HUDEP-2 (cell line): ENCODE measurements around the gene VPS25.
"Not testable (repeated sequence)": the region's sequence is repeated elsewhere in the genome, so short reads cannot be mapped to it uniquely, and the experiment has no call there.

Source experiments
- DNase-seq, 76 experiments: peaks; one replicate each; lab custom pipeline; 2025; ENCODE audit not compliant: unreplicated experiment in 76 of 76; lab: John Stamatoyannopoulos, UW

The VPS25 gene

GRCh38 chr17:42773290-42774035, at the start of gene VPS25:
Gene VPS25, plus strand, starts transcription at chr17:42773449. Its CDS starts 27 bp downstream, at chr17:42773476.
- DNase-seq: peak in 73 of 76 experiments; percentile 15 to 85 (median 63)

GRCh38 chr17:42723636-42724035, 49.6 kb upstream of the VPS25 start:
- no peak for DNase-seq

- DNase-seq: no peak
Measured at GRCh38 chr17:42725143-42725542, 48.1 kb upstream of the VPS25 start.

DNA sequence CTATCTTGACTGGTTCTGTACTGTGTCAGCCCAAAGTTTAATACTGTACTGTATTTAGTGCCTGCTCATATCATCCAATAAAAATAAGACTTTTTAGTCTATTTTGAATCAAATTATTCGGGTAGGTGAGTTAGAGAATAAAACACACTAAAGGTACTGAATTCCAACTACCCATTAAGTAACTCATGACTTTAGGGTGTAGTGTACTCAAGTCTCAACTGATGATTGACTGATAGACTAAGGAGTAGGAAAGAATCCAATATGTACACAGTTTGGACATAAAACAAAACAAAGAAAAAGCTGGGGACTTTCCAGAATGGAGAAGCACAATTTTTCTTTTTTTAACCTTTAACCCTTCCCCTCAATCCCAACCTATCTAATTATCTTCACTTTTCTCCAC, 32.5 kb upstream of the VPS25 start:
- peak in 1 of 76 experiments; percentile 7 for DNase-seq

DNA sequence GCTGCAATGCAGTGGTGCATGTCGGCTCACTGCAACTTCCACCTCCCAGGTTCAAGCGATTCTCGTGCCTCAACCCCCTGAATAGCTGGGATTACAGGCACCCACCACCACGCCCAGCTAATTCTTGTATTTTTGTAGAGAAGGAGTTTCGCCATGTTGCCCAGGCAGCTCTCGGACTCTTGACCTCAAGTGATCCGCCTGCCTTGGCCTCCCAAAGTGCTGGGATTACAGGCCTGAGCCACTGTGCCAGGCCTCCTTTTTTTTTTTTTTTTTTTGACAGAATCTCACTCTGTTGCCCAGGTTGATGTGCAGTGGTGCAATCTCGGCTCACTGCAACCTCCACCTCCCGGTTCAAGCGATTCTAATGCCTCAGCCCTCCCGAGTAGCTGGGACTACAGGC, 30.3 kb upstream of the VPS25 start:
- DNase-seq: not testable (repeated sequence)

DNA sequence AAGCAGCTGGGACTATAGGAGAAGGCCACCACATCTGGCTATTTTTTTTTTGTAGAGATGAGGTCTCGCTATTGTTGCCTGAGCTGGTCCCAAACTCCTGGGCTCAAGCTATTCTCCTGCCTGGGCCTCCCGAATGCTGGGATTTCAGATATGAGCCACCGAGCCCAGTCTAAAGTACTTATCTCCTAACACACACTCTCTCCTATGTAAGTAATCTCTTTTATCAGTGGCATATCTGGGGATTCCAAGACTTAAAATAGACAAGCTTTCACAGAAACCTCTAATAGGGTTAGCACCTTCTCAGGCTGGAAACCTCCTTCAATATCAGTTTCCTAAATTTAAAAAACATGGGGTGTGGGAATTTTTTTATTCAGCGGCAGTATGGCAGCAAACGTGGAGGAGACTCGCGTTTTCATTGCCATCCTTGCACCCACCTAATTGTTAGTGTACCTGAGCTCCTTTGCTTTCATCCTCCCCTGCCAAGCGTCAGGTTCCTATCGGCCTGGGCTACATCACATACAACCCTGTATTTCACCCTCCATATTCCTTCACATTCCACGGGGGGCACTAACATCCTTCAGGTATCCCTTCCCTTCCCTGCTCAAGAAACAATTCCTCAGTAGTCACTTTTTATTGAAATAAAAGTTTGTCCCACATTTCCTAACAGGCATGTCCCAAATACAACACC, 29.5 kb upstream of the VPS25 start:
- DNase-seq: peak in 44 of 76 experiments; percentile 2 to 69 (median 30)

- DNase-seq: peak in 70 of 76 experiments; percentile 6 to 76 (median 58)
Measured at GRCh38 chr17:42744283-42744805, 28.9 kb upstream of the VPS25 start.

GRCh38 chr17:42744806-42745617, 28.2 kb upstream of the VPS25 start, which contains the start of gene EZH1:
Gene EZH1, minus strand, starts transcription at chr17:42745040. Its CDS starts 16,099 bp downstream, at chr17:42728941.
- peak in 74 of 76 experiments; percentile 33 to 93 (median 84) for DNase-seq

DNA sequence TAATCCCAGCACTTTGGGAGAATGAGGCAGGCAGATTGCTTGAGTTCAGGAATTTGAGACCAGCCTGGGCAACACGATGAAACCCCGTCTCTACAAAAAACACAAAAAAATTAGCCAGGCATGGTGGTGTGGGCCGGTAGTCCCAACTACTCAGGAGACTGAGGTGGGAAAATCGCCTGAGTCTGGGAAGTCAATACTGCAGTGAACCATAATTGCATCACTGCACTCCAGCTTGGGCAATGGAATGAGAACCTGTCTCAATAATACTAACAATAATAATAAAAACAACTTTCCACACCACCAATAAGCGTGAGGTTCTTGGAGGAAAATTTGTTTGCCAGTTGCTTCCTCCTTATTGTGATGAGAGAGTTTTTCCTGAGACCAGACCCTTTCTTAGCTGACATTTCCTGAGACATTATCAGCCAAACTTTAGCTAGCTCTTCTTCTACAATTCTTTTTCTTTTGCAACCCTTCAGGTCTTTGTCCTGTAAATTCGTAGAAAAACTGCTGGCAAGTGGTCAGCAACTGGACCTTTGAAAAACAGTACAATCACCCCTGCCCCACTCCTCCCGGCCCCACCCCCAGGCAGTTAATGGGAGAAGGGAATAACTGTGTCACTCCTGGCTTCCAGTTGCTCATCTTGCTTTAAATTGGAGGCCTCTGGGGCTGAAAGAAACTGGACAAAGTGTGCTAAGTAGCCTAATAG, 24.9 kb upstream of the VPS25 start:
- no peak for DNase-seq

DNA sequence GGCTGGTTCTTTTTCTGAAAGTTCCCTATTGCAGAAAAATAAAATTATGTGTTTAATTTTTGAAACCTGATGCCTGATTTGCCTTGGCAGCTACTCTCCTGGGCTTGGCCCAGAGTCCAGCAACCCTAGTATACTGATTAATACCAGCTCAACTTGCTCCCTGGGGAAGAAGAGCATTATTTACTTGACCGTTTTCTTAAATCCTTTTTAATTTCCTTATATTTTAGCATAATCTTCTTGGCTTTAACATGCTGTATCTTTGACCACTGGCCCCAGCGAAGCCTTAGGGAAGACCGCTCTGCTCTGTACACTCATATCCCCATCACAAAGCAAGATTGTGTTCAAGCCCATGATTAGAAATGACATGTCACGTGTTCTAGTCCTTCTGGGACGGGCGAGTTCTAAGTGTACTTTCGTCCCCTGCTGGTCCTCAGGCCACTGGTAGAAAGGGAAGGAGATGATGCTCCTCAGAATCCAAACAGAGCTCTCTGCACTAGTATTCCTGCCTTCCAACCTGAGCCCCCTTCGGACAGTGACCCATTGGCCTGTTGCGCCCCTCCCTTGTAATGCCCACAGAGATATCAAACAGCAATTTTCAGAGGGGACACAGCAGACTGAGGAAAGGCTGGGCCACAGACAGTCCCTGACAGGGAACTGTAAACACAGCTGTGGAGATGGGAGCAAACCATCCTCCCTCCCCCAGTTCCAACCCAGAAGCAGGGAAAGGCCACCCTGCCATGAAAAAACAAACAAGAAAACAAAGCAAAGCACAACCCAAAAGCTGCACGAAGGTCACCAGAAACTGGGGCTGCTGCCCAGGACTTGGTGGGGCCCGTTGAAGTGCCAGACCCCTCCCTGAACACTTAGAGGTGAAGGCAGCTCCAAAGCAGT, 24.1 kb upstream of the VPS25 start:
- DNase-seq: no peak

DNA sequence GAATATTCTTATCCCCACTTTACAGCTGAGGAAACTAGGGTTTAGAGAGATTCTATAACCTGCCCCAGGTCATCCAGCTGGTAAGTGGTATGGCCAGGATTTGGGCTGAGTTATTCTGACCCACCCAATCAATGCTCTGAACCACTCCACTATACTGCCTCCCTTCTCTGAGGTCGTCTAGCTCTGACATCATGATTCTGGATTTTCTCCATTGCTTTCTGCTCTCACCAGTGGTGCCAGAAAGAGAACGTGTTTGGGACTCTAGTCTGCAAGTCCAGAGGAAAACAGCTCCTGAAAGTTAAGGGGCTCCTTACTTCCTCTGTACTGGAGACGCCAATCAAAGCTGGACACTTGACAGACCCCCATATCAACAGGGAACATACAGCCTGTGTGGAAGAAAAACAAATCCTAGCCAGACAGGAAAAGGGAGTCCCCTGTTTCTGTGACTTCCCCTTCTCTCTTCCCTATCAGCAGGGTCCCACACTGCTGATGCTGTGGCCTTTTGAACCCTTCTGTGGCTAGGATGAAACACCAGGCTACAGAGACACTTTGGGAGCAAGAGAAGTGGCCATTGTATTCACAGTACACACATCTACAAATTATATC, 22.4 kb upstream of the VPS25 start:
- DNase-seq: peak in 1 of 76 experiments; percentile 2

DNA sequence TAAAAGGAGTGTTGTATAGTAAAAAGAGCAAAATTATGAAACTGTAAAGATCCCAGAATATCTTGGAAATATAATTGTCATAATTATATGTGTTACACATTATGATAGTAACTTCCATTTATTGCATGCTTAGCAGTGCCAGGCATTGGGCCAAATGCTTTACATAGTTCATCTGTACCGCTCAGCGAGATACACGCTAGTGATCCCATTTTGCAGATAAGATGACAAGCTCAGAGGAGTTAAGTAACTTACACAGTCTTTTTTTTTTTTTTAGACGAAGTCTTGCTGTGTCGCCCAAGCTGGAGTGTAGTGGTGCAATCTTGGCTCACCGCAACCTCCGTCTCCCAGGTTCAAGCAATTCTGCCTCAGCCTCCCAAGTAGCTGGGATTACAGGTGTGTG, 21.6 kb upstream of the VPS25 start:
- DNase-seq: peak in 36 of 76 experiments; percentile 1 to 66 (median 22)

- DNase-seq: no peak
Measured at GRCh38 chr17:42754782-42755181, 18.5 kb upstream of the VPS25 start.

- DNase-seq: no peak
Measured at GRCh38 chr17:42759982-42760651, 13.1 kb upstream of the VPS25 start.

DNA sequence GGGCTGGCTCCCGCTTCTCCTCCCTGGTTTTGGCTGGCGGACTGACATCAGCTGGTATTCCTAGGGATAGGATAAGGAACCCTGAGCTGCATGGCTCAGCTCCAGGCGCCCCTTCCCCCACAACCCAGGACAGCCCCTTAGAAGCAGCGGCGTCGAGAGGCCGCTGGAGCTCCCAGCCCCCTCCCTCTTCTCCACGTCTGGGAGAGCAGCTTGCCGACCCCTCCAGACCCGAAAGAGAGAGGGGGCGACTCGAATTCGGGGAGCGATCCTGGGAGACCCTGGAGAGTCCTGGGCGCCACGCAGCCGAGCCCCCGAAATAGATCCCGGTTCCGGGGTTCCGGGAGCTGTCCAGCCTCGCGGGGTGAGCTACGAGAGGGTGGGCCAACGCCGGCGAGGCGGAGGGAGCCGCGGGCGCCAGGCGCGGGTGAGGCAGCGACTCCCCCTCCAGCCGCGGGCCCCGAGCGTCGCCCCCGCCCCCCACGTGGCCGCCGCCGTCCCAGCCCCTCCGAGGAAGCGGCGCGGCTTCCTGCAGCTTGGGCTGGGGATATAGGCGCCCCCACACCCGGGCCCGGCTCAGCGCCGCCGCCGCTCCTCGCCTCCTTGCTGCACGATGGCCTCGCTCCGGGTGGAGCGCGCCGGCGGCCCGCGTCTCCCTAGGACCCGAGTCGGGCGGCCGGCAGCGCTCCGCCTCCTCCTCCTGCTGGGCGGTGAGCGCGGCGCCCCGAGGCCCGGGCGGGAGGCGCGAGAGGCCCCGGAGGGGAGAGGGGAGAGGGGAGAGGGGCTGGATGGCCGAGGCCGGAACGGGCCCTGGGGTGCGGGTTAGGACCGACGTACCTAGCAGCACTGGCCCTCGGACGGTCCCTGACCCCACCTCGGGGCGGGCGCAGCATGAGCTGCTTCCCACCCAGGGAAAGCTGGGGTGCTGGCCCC, 12.3 kb upstream of the VPS25 start, which contains the start of gene RAMP2:
Gene RAMP2 (plus strand): TSS at position 576 of the 930 bp plus-strand sequence. CDS start 35 bp downstream, at position 611.
- peak in 5 of 76 experiments; percentile 6 to 20 (median 10) for DNase-seq

- DNase-seq: no peak
Measured at GRCh38 chr17:42761638-42762037, 11.6 kb upstream of the VPS25 start.

GRCh38 chr17:42766124-42766523, 7.1 kb upstream of the VPS25 start:
- DNase-seq: no peak
